GM21528 (cell line): ENCODE measurements around the gene TAGAP.
"Not testable (repeated sequence)": the region's sequence is repeated elsewhere in the genome, so short reads cannot be mapped to it uniquely, and the experiment has no call there.

Source experiments
- ATAC-seq: cut with Tn5 transposase; IDR thresholded peaks from one replicate; pipeline ENCODE4 v1.9.1; 2021; ENCODE audit warnings: mild to moderate bottlenecking, moderate library complexity; ENCODE audit not compliant: unreplicated experiment, low FRiP score

Gene TAGAP

DNA sequence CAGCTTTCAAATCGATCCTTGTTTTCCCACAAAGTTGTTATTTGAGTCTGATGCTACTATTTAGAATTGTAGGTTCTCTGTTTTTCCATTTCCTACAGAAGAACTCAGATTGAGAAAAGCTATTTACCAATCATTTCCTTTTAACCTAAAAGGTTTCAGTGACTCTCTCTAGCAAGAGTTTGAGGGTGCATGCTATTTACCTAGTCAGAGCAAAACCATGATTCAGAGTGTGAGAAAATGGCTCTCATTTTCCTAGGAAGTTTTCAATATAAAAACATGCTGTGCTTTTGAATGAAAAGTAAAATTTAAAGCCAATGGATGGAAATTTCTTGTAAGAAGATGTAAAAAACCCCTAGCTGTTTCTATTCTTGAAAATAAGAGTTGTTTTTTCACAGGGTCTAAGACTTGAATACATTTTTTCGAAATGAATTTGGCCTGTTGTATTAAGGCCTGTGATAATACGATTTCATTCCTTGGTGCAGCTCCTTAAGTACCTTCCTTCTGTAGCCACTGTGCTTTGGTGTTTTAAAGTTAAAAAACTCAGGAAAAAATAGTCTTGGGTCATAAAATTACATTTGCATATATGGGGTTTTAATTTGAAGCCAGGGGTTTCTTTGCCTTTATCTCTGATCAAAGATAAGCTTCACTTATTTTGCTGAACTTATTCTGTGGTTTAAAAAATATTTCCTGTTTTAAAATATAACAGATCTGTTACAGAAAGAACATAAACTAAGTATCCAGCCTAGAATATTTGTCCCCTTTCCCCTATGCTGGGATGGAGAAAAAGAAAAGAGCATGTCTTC lies 26.8 kb downstream of the TAGAP start:
- ATAC-seq, result no peak

DNA sequence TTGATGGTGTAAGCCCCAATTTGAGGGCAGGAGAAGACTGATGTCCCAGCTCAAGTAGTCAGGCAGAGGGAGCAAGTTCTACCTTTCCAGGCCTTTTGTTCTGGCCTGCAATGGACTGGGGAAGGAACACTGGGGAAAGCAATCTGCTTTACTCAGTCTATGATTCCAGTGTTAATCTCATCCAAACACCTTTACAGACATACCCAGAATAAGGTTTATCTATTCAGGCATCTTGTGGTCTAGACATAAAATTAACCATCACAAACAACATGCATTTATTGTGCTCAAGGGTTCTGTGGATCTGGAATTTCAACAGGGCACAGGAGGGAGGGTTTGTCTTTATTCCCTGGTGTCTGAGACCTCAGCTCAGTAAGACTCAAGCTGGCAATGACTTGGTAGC lies 30.4 kb downstream of the TAGAP start:
- ATAC-seq, result no peak

DNA sequence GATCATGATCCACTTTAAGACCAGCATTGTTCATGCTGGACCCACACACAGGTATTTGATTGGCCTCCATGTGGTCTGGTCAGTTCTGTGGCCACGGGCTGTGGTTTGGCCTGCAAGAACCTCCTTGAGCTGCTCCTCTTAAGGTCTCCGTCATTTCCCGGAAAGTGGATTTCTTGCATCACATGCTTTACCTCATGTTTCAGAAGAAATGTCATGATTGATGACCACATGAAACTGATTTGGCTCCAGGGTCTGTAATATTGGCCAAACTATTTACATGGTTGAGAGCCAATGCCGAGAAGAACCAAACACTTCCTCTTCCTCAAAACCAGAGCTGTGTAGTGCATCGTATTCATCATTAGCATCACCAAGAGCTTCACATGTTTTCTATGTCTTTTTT lies 31.6 kb downstream of the TAGAP start:
- no peak for ATAC-seq

DNA sequence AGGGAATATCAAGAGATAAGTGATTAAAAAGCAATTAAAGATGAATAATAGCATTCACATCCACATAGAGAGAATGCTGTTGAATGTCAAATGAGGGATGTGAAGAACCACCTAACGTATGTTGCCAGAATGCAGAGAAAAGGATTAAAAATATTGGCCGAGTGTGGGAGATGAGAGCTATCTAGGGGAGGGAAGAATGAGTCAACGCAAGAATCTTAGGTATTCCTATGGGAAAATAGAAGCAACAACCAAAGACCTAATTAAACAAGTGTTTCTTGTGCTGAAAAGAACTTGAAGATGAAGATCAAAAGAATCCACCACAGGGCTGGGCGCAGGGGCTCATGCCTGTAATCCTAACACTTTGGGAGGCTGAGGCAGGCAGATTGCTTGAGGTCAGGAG lies 32.6 kb downstream of the TAGAP start:
- no peak for ATAC-seq

DNA sequence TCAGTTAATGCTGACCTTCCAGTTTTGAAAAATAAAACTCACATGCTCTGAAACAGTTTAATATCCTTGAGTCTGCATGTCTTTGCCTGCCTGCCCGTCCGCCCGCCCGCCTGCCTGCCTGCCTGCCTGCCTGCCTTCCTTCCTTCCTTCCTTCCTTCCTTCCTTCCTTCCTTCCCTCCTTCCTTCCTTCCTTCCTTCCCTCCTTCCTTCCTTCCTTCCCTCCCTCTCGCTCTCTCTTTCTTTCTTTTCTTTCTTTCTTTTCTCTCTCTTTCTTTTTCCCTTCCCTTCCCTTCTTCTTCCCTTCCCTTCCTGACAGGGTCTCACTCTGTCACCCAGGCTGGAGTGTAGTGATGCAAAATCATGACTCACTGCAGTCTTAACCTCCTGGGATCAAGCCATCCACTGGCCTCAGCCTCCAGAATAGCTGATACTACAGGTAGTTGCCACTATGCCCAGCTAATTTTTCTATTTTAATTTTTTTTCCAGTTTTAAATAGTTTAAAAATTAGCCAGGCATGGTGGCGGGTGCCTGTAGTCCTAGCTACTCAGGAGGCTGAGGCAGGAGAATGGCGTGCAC lies 34.7 kb downstream of the TAGAP start:
- not testable (repeated sequence) for ATAC-seq

DNA sequence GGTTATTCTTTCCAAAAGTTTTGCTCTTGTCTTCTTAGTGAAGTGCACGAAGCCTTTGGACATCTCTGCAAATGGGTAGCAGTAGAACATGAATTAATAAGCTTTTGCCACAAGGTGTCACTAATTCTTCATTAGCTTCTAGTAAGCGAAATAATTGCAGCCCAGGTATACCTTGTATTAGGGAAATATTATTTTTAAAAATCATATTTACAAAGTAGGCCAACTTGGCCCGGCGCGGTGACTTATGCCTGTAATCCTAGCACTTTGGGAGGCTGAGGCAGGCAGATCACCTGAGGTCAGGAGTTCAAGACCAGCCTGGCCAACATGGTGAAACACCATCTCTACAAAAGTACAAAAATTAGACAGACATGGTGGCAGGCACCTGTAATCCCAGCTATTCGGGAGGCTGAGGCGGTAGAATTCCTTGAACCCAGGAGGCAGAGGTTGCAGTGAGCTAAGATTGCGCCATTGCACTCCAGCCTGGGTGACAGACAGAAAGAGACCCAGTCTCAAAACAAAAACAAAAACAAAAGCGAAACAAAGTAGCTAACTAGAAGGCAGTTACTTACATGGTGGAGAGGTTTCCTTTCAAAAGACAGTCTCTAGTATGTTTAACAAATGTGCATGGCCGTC lies 36.0 kb downstream of the TAGAP start:
- no peak for ATAC-seq

DNA sequence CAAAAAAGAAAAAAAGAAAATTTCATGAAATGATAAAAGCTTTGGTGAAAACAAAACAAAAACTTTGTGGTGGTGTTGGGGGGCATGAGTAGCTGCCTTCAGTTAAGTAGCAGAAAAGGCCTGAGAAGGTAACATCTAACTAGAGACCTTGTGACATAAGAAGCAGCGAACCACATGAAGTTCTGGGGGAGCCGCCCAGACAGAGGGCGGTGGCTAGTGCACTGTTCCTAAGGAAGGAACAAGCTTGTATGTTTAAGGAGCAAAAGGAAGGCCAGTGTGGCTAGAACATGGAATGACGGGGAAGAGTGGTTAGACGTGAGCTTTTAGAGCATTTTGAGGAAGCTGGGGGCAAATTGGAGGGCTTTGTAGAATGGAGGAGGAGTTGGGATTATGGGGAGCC lies 37.3 kb downstream of the TAGAP start:
- no peak for ATAC-seq

DNA sequence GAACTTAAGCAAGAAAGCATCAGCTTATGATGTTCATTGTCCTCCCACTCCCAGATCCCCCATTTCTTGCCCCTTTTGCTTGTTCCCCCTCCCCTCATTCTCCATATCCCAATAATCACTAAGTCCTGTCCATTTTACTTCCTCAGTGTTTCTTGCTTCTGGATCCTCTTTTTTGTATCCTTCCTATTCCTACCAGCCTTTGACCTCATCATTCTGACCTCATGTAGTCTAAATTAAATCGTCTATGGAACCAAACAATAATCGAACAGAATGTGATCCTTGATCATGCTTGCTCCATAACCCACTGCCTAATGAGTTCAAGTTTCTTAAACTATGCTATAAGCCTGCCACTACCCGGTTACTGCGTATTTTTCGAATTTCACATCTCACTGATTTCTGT lies 39.4 kb downstream of the TAGAP start:
- no peak for ATAC-seq

DNA sequence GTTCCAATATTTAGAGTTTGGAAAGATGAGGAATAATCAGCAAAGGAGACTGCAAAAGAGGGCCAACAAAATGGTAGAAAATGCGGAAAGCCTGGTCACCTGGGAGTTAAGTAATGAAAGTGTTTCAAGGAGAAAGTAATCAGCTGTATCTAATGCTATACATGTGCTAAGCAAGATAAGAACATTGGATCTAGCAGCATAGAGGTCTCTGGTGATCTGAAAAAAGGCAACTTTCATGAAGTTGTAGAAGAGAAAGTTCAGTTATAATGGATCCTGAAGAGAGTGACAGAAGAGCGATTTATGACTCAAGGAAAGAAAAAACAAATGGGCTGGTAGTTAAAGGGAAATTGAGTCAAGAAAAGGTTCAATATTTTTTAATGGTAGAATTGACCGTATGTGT lies 40.2 kb downstream of the TAGAP start:
- ATAC-seq, result no peak

DNA sequence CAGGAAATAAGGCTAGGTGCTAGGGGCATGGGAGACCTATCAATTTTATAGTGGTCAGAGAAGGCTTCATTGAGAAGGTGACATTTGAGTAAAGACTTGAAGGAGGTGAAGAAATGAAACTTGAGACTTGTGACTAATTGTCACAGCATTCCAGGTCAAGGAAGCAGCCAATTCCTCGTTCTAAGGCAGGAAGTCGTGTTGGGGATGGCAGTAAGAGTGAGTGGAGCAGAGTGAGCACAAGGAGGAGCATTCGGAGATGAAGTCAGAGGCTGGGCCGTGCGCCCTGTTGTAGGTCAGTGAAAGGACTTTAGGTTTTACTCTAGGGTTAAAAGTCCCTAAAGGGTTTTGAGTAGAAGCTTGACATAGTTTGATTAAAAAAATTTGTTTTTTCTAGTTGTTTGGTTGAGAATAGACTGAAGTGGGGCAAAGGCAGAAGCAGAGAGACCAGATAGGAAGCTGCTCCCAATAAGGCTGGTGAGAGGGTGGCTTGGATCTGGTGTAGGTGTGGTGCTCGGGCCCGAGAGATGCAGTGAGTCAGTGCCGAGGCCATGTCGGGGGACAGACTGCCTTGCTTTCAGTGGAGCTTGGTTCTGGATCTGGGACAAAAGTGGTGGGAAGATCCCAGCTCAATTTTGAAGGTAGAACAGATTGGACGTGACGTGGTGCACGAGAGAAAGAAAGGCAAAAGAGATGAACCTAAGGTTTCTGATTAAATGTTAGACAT lies 42.2 kb downstream of the TAGAP start:
- ATAC-seq, result no peak

DNA sequence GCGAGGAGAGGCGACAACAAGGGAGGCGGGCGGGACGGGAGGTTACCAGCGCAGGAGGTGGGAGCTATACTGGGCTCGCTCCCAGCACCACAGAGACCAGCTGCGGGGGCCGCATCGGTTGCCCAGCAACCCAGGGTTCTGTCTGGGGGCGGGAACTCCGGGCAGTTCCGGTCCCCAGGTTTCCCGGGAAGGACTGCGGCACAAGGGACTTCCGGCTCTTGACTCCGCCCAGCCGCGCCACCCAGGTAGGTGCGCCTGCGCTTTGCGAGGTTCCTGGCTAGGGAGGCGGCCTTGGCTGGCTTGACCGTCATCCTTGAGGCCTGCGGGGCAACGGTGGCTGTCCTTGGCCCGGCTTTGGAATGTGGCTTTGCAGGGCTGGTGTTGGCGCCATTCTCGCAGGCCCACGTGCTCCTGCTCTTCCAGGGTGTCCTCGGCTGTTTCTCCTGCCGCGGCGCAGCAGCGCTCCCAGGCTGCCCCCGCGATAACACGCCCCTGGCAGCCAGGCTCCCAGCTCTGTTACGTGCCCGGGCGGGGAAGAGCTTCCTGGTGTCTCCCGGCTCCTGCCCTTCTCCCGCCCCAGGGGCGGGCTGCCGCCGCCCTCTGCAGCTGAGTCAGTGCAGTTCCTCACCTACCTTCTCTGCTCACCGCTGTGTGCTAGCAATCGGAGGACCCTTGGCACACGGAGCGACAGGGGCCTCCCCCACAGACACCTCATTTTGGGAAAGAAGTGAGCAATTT lies 45.0 kb downstream of the TAGAP start, which contains the start of gene RSPH3:
Gene RSPH3 (minus strand): TSS at position 537 of the 738 bp plus-strand sequence. CDS start 652 bp downstream, outside the sequence.
- peak; percentile 92 for ATAC-seq

DNA sequence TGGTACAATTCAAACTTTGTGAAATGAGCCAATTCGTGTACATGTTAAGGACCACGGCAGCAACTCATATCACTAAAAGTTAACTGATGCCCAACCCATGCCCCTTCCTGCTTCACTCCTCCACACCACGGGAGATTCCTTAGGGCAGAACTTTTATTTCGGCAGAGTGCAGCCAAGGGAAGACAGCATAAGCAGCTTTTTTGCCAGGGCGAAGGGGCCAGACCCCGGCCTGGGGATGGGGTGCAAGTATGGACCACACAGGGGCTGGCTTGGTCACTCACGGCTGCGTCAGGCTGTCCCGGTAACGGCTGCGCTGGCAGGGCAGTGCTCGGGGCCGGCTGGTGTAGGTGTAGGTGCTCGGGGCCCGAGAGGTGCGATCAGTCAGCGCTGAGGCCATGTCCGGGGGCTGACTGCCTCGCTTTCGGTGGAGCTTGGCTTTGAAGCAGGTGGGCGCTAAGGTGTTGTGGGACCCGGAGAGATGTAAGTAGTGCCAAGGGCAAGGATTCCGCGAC lies 45.6 kb downstream of the TAGAP start:
- peak; percentile 37 for ATAC-seq

DNA sequence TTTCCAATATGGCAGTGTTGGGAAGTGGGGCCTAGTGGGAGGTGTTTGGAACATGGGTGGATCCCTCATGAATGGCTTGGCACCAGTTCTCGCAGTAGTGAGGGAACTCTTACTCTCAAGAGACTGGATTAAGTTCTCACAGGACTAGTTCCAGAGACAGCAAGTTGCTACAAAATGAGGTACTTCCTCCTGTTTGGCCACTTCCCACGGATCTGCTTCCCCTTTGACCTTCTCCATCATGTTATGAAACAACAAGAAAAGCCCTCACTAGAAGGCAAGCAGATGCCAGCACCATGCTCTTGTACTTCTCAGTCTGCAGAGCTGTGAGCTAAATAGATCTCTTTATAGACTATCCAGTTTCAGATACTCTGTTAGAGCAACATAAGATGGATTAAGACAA lies 47.9 kb downstream of the TAGAP start:
- no peak for ATAC-seq

DNA sequence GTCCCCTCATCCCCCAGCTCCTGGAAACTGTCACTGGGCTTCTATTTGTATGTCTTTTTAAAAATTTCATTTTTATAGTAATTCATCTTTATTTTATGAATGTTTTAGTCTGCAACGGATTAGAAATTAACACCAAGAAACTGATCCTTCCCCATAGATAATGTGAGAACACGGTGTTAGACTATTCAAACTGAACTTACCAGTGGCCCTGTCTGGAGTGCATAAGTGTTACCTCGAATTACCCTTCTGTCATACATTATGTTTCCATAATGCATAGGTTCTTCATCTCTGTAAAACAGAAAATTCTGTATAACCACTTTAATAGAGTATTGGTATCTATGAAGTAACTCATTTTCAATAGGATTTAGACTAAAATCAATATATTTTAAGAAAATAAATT lies 51.2 kb downstream of the TAGAP start:
- ATAC-seq, result no peak

DNA sequence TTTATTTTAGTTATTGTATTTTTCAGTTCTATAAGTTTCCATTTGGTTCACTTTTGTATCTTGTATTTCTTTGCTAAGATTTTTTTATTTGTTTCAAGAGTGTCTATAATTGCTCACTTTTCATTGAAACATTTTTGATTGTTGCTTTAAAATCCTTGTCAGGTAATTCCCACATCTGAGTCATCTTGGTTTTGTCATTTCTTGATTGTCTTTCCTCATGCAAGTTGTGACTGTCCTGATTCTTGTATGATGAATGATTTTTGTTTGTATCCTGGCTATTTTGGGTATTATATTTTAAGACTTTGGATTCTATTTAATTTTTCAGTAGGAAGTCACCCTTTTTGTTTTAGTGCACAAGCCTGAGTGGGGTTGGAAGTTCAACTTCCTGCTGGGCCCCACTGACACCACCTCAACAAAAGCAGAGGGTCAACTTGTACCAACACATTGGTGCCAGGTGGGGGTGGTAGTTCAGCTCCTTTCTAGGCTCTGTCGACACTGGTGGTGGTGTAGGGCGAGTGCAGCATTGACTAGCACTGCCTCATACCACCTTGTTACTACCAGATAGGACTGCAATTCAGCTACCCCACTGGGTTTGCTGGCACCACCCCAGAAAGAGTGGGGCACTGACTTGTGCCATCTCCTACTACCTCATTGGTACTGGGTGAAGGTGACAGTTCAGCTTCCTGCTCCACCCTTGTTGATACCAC lies 53.6 kb downstream of the TAGAP start:
- ATAC-seq, result no peak

DNA sequence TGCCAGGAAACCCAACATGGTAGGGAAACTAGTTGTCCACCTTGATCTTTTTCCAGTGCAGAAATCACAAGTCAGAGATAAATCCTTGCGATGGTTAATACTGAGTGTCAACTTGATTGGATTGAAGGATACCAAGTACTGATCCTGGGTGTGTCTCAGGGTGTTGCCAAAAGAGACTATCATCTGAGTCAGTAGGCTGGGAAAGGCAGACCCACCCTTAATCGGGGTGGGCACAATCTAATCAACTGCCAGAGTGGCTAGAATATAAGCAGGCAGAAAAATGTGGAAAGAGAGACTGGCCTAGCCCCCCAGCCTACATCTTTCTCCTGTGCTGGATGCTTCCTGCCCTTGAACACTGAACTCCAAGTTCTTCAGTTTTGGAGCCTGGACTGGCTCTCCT lies 55.1 kb downstream of the TAGAP start:
- not testable (repeated sequence) for ATAC-seq

DNA sequence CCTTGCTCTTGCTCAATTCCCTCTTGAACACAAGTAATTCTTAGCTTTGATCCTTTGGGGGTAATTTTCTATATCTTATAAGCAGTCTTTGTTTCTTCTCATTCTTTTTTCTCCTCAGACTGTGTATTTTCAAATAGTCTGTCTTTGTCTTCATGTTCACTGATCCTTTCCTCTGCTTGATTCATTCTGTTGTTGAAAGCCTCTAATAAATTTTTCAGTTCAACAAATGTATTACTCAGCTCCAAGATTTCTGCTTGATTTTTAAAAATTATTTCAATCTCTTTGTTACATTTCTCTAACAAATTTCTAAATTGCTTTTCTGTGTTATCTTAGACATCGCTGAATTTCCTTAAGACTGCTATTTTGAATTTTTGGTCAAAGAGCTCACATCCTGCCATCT lies 56.3 kb downstream of the TAGAP start:
- no peak for ATAC-seq

DNA sequence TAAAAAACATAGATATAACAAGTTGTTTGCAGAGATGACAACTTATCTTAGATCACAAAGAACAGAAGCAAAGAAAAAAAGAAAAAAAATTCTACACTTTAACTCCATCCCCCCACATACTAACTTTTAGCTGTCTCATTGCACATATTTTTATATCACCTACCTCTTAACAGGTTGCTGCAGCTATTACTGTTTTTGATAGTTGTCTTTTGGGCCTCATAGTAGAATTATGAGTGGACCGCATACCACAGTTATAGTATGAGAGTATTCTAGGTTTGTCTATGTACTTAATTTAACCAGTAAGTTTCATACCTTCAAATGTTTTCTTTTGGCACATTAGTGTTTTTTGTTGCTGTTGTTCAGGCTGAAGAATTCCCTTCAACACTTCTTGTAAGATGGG lies 57.1 kb downstream of the TAGAP start:
- ATAC-seq, result no peak
